Ectodermal cell (in vitro differentiated cells): Measurements from ENCODE around the gene FOS. TPM values are rescaled to one million over a fixed set of nuclear protein-coding genes. Genes with fewer than 3 reads are reported as not detected.
"Not testable (repeated sequence)": the region's sequence is repeated elsewhere in the genome, so short reads cannot be mapped to it uniquely, and the experiment has no call there.

Experiments
- H3K27ac ChIP-seq: 2 replicates; pipeline ENCODE4 v1.7.0; 2013; ENCODE audit warnings: mild to moderate bottlenecking, low read depth, low read length; ENCODE audit not compliant: insufficient read depth, poor library complexity, severe bottlenecking
- H3K27me3 ChIP-seq: 2 replicates; pipeline ENCODE4 v1.7.0; 2013; ENCODE audit warnings: mild to moderate bottlenecking, low read length; ENCODE audit not compliant: insufficient read depth, control insufficient read depth, poor library complexity, severe bottlenecking
- H3K36me3 ChIP-seq: one replicate; pipeline ENCODE4 v1.7.0; 2013; ENCODE audit warnings: low read length; ENCODE audit not compliant: control insufficient read depth, insufficient read depth
- H3K4me1 ChIP-seq: one replicate; pipeline ENCODE4 v1.7.0; 2013; ENCODE audit warnings: low read length; ENCODE audit not compliant: control insufficient read depth, insufficient read depth
- H3K4me3 ChIP-seq: 2 replicates; pipeline ENCODE4 v1.7.0; 2013; ENCODE audit warnings: low read depth, low read length, control low read depth; ENCODE audit not compliant: insufficient read depth
- H3K9me3 ChIP-seq: 2 replicates; pipeline ENCODE4 v1.7.0; 2013; ENCODE audit warnings: mild to moderate bottlenecking, low read length, moderate library complexity; ENCODE audit not compliant: control insufficient read depth
- WGBS, 2 experiments: methylation state at CpG; one replicate each; pipeline ENCODE4 v1.1.7; 2013; ENCODE audit warnings: missing lambda C conversion rate in 2 of 2; 5-methylcytosine and 5-hydroxymethylcytosine counted together
- polyA plus RNA-seq, 4 experiments: library from polyadenylated mRNA; stranded (reverse); fragments of 50-300 nt; gene quantifications; one replicate each; pipeline ENCODE4 v1.2.3, GENCODE V29; 2013

The FOS gene
- 82.6 TPM for polyA plus RNA-seq (2013, experiment 1 of 4)
- polyA plus RNA-seq (2013, experiment 2 of 4): 58.4 TPM
- polyA plus RNA-seq (2013, experiment 3 of 4): 34.2 TPM
- polyA plus RNA-seq (2013, experiment 4 of 4): 32.0 TPM

DNA sequence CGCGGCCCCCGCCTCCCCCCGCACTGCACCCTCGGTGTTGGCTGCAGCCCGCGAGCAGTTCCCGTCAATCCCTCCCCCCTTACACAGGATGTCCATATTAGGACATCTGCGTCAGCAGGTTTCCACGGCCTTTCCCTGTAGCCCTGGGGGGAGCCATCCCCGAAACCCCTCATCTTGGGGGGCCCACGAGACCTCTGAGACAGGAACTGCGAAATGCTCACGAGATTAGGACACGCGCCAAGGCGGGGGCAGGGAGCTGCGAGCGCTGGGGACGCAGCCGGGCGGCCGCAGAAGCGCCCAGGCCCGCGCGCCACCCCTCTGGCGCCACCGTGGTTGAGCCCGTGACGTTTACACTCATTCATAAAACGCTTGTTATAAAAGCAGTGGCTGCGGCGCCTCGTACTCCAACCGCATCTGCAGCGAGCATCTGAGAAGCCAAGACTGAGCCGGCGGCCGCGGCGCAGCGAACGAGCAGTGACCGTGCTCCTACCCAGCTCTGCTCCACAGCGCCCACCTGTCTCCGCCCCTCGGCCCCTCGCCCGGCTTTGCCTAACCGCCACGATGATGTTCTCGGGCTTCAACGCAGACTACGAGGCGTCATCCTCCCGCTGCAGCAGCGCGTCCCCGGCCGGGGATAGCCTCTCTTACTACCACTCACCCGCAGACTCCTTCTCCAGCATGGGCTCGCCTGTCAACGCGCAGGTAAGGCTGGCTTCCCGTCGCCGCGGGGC, at the start of gene FOS:
FOS (plus strand) TSS at position 407 of the 731 bp plus-strand sequence; CDS start at position 562, 155 bp downstream.
- H3K4me3 ChIP-seq: peak within 1 kb of the TSS; percentile 68
- no peaks in the 10 kb centered on the region for H3K9me3 ChIP-seq
- WGBS, 2 experiments: 0% methylated on average over 66 of the region's 69 CpGs
- H3K4me1 ChIP-seq: peaks cover under 1% of the 10 kb centered on the region
- no peaks in the 10 kb centered on the region for H3K36me3 ChIP-seq
- H3K27ac ChIP-seq: peak within 1 kb of the TSS; percentile 94
- peaks cover 67% of the 10 kb centered on the region for H3K27me3 ChIP-seq

- no peak overlapping the region for H3K4me3 ChIP-seq
- no peaks in the 10 kb centered on the region for H3K27me3 ChIP-seq
- no peak overlapping the region for H3K27ac ChIP-seq
- no peaks in the 10 kb centered on the region for H3K4me1 ChIP-seq
- H3K9me3 ChIP-seq: no peaks in the 10 kb centered on the region
- WGBS, 2 experiments: 91 to 92% methylated on average over 4 of the region's 4 CpGs
- no peaks in the 10 kb centered on the region for H3K36me3 ChIP-seq
These were observed 48.9 kb upstream of the FOS start for GRCh38 chr14:75229661-75230139.

- Histone ChIP-seq H3K9me3 (no peaks in the 10 kb centered on the region), H3K36me3 (no peaks in the 10 kb centered on the region), H3K4me3 (no peak overlapping the region), H3K27me3 (no peaks in the 10 kb centered on the region), H3K4me1 (no peaks in the 10 kb centered on the region), H3K27ac (no peak overlapping the region)
- 84 to 86% methylated on average over 6 of the region's 6 CpGs for WGBS, 2 experiments
These were observed 48.4 kb upstream of the FOS start for GRCh38 chr14:75230140-75230792.

- 69 to 73% methylated on average over 2 of the region's 2 CpGs for WGBS, 2 experiments
- H3K4me1 ChIP-seq: no peaks in the 10 kb centered on the region
- H3K27ac ChIP-seq: no peak overlapping the region
- H3K36me3 ChIP-seq: no peaks in the 10 kb centered on the region
- no peaks in the 10 kb centered on the region for H3K27me3 ChIP-seq
- H3K4me3 ChIP-seq: no peak overlapping the region
- H3K9me3 ChIP-seq: no peaks in the 10 kb centered on the region
These were observed 47.3 kb upstream of the FOS start for GRCh38 chr14:75231320-75231719.

- no peaks in the 10 kb centered on the region for H3K36me3 ChIP-seq
- no peaks in the 10 kb centered on the region for H3K27me3 ChIP-seq
- no peak overlapping the region for H3K4me3 ChIP-seq
- no peak overlapping the region for H3K27ac ChIP-seq
- H3K9me3 ChIP-seq: no peaks in the 10 kb centered on the region
- no peaks in the 10 kb centered on the region for H3K4me1 ChIP-seq
- 73 to 100% methylated on average over 1 of the region's 1 CpG for WGBS, 2 experiments
These were observed 46.4 kb upstream of the FOS start for GRCh38 chr14:75232191-75232590.

- Histone ChIP-seq H3K4me1 (no peaks in the 10 kb centered on the region), H3K9me3 (no peaks in the 10 kb centered on the region), H3K4me3 (no peak overlapping the region), H3K27ac (no peak overlapping the region), H3K36me3 (no peaks in the 10 kb centered on the region), H3K27me3 (no peaks in the 10 kb centered on the region)
- 84 to 91% methylated on average over 2 of the region's 2 CpGs for WGBS, 2 experiments
These were observed 46.0 kb upstream of the FOS start for GRCh38 chr14:75232597-75232996.

GRCh38 chr14:75234173-75235115, 44.2 kb upstream of the FOS start:
- H3K9me3 ChIP-seq: no peaks in the 10 kb centered on the region
- 89% methylated on average over 19 of the region's 19 CpGs for WGBS, 2 experiments
- no peak overlapping the region for H3K27ac ChIP-seq
- no peaks in the 10 kb centered on the region for H3K36me3 ChIP-seq
- H3K4me3 ChIP-seq: no peak overlapping the region
- H3K27me3 ChIP-seq: no peaks in the 10 kb centered on the region
- H3K4me1 ChIP-seq: peaks cover 7% of the 10 kb centered on the region

GRCh38 chr14:75235198-75235597, 43.4 kb upstream of the FOS start:
- not testable (repeated sequence) for H3K36me3 ChIP-seq, H3K27ac ChIP-seq, H3K4me3 ChIP-seq, H3K4me1 ChIP-seq, H3K27me3 ChIP-seq, H3K9me3 ChIP-seq
- 86 to 88% methylated on average over 7 of the region's 7 CpGs for WGBS, 2 experiments

GRCh38 chr14:75236467-75236866, 42.2 kb upstream of the FOS start:
- Histone ChIP-seq H3K36me3 (no peaks in the 10 kb centered on the region), H3K9me3 (no peaks in the 10 kb centered on the region), H3K4me3 (no peak overlapping the region), H3K27ac (no peak overlapping the region), H3K4me1 (peaks cover 7% of the 10 kb centered on the region), H3K27me3 (no peaks in the 10 kb centered on the region)
- 92 to 94% methylated on average over 4 to 6 of the region's 6 CpGs for WGBS, 2 experiments
